ENCODE measurements around the gene AP1S2.

AP1S2 gene

DNA sequence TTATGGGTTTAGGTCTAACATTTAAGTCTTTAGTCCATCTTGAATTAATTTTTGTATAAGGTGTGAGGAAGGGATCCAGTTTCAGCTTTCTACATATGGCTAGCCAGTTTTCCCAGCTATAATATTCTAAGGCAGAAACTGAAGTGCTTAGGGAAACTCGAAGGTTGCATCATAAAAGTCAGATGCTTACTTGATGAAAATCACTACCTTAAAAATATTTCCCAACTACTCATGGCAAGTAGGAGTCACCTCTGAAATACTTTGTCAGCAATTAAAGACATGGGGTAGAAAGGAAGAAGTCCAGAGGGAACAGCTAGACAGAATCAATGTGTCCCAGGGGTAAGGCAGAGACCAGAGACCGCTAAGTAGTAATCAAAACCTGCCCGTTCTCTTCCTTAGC lies 6.3 kb upstream of the AP1S2 start:
- H3K4me1 ChIP-seq (ENCODE audit: low read length): peaks cover 10% of the 10 kb centered on the region
- no peaks in the 10 kb centered on the region for H3K79me2 ChIP-seq (ENCODE audit: low read length)
- H3K4me3 ChIP-seq (ENCODE audit: low read length): no peak overlapping the region
- no peaks in the 10 kb centered on the region for H3K27me3 ChIP-seq (ENCODE audit: low read depth, low read length)
- H4K20me1 ChIP-seq (ENCODE audit: insufficient read depth, low read length): no peaks in the 10 kb centered on the region
- TF ChIP-seq EZH2phosphoT487 (IDR thresholded peaks at IDR 0.05; ENCODE audit: low read depth): no peak
- TF ChIP-seq, protein P1, sequence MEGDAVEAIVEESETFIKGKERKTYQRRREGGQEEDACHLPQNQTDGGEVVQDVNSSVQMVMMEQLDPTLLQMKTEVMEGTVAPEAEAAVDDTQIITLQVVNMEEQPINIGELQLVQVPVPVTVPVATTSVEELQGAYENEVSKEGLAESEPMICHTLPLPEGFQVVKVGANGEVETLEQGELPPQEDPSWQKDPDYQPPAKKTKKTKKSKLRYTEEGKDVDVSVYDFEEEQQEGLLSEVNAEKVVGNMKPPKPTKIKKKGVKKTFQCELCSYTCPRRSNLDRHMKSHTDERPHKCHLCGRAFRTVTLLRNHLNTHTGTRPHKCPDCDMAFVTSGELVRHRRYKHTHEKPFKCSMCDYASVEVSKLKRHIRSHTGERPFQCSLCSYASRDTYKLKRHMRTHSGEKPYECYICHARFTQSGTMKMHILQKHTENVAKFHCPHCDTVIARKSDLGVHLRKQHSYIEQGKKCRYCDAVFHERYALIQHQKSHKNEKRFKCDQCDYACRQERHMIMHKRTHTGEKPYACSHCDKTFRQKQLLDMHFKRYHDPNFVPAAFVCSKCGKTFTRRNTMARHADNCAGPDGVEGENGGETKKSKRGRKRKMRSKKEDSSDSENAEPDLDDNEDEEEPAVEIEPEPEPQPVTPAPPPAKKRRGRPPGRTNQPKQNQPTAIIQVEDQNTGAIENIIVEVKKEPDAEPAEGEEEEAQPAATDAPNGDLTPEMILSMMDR (IDR thresholded peaks at IDR 0.05; ENCODE audit: low read depth, low read length): no peak
- H3K9ac ChIP-seq (ENCODE audit: low read length): no peak overlapping the region
- no peaks in the 10 kb centered on the region for H3K36me3 ChIP-seq (replicated peaks; ENCODE audit: low read depth, low read length)
- H2AFZ ChIP-seq (ENCODE audit: low read depth, low read length): no peak overlapping the region
- H3K4me2 ChIP-seq (ENCODE audit: low read length): no peak overlapping the region
- H3K9me3 ChIP-seq (ENCODE audit: insufficient read depth, low read length): no peaks in the 10 kb centered on the region
- H3K27ac ChIP-seq (ENCODE audit: low read length): no peak overlapping the region

DNA sequence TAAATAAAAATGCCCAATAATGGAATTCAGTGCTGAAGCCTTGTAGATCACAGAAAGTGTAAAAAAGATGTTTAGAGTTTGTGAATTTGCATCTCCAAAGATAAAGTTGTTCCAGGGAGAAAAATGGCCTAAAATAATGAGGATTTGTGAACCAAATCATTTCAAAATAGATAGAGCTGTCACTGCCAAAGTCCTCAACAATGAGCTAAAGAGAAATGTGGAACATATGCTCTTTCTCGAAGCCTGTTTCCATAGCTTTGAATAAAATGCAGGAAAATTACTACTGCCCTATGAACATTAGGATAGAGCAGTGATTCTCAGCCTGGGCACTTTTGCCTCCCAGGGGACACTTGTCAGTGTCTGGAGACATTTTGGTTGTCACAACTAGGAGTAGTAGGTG lies 3.4 kb upstream of the AP1S2 start:
- Histone ChIP-seq H3K36me3 (replicated peaks; ENCODE audit: low read depth, low read length) (no peaks in the 10 kb centered on the region), H3K27ac (ENCODE audit: low read length) (no peak overlapping the region), H3K9me3 (ENCODE audit: insufficient read depth, low read length) (no peaks in the 10 kb centered on the region), H3K27me3 (ENCODE audit: low read depth, low read length) (no peaks in the 10 kb centered on the region), H3K4me2 (ENCODE audit: low read length) (no peak overlapping the region), H3K9ac (ENCODE audit: low read length) (no peak overlapping the region), H2AFZ (ENCODE audit: low read depth, low read length) (no peak overlapping the region), H3K79me2 (ENCODE audit: low read length) (peaks cover 8% of the 10 kb centered on the region), H3K4me3 (ENCODE audit: low read length) (no peak overlapping the region), H4K20me1 (ENCODE audit: insufficient read depth, low read length) (no peaks in the 10 kb centered on the region), H3K4me1 (ENCODE audit: low read length) (peaks cover 16% of the 10 kb centered on the region)
- no peak for TF ChIP-seq EZH2phosphoT487 (IDR thresholded peaks at IDR 0.05; ENCODE audit: low read depth)
- TF ChIP-seq, protein P1 (IDR thresholded peaks at IDR 0.05; ENCODE audit: low read depth, low read length): no peak

DNA sequence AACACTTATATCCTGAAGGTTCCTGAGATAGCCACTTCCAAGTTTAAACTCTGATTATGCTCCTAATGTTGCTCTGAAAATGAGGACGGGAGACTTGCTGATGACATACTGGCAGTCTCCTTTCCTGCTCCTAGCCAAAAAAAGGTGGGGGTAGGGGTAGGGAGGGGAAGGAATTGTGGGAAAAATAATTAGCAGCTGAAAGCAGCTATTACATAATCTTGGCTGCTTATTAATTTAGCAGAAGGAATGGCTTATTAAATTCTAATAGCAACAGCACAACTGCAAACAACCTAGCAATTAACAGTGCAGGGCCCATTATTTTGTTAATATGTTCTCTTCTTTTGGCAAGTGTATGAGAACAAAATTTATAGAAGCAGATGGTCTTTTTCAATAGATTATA lies 2.0 kb upstream of the AP1S2 start:
- Histone ChIP-seq H3K27me3 (ENCODE audit: low read depth, low read length) (no peaks in the 10 kb centered on the region), H3K4me1 (ENCODE audit: low read length) (peaks cover 18% of the 10 kb centered on the region), H3K9me3 (ENCODE audit: insufficient read depth, low read length) (no peaks in the 10 kb centered on the region), H3K4me3 (ENCODE audit: low read length) (peak overlapping the region; percentile 84), H3K4me2 (ENCODE audit: low read length) (peak overlapping the region; percentile 87), H3K36me3 (replicated peaks; ENCODE audit: low read depth, low read length) (no peaks in the 10 kb centered on the region), H3K27ac (ENCODE audit: low read length) (peak overlapping the region; percentile 86; the same call in 1 of the 2 replicates), H4K20me1 (ENCODE audit: insufficient read depth, low read length) (no peaks in the 10 kb centered on the region), H3K79me2 (ENCODE audit: low read length) (peaks cover 12% of the 10 kb centered on the region), H3K9ac (ENCODE audit: low read length) (peak overlapping the region; percentile 86; the same call in 1 of the 2 replicates), H2AFZ (ENCODE audit: low read depth, low read length) (peak overlapping the region; percentile 55)
- no peak for TF ChIP-seq EZH2phosphoT487 (IDR thresholded peaks at IDR 0.05; ENCODE audit: low read depth)
- TF ChIP-seq, protein P1 (IDR thresholded peaks at IDR 0.05; ENCODE audit: low read depth, low read length): no peak

DNA sequence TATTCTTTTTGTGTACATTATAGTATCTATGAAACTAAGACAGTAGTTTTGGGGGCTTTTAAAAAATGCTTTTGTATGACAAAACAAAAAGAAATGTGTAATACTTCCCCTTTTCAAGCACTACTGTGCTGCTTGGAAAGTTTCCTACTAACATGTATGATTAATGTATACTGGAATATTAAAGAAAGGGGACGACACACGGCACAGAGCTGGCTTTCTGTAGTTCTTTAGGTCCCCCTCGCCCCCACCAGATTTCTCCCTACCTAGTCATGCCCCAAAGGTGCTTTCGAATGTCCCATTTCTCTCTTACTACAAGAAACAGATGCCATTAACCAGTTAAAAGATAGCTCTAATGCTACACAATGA lies 1.6 kb upstream of the AP1S2 start:
- peak overlapping the region; percentile 84 for H3K4me3 ChIP-seq (ENCODE audit: low read length)
- peaks cover 2% of the 10 kb centered on the region for H3K36me3 ChIP-seq (replicated peaks; ENCODE audit: low read depth, low read length)
- TF ChIP-seq, protein P1 (IDR thresholded peaks at IDR 0.05; ENCODE audit: low read depth, low read length): no peak
- no peak for TF ChIP-seq EZH2phosphoT487 (IDR thresholded peaks at IDR 0.05; ENCODE audit: low read depth)
- peak overlapping the region; percentile 55 for H2AFZ ChIP-seq (ENCODE audit: low read depth, low read length)
- no peaks in the 10 kb centered on the region for H3K9me3 ChIP-seq (ENCODE audit: insufficient read depth, low read length)
- no peaks in the 10 kb centered on the region for H4K20me1 ChIP-seq (ENCODE audit: insufficient read depth, low read length)
- no peaks in the 10 kb centered on the region for H3K27me3 ChIP-seq (ENCODE audit: low read depth, low read length)
- H3K27ac ChIP-seq (ENCODE audit: low read length): peak overlapping the region; percentile 86
- H3K4me2 ChIP-seq (ENCODE audit: low read length): peak overlapping the region; percentile 87
- peak overlapping the region; percentile 86 for H3K9ac ChIP-seq (ENCODE audit: low read length)
- peaks cover 12% of the 10 kb centered on the region for H3K79me2 ChIP-seq (ENCODE audit: low read length)
- peaks cover 18% of the 10 kb centered on the region for H3K4me1 ChIP-seq (ENCODE audit: low read length)

Measured in OCI-LY3 (cell line).